Right forelimb (tissue), 1 donor: ENCODE data around the gene ARRDC5.
"Not testable (repeated sequence)": the region's sequence is repeated elsewhere in the genome, so short reads cannot be mapped to it uniquely, and the experiment has no call there.

Source experiments
- DNase-seq: peaks from one replicate; pipeline ENCODE4 v3.0.0-alpha.2; 2018

The ARRDC5 gene

DNA sequence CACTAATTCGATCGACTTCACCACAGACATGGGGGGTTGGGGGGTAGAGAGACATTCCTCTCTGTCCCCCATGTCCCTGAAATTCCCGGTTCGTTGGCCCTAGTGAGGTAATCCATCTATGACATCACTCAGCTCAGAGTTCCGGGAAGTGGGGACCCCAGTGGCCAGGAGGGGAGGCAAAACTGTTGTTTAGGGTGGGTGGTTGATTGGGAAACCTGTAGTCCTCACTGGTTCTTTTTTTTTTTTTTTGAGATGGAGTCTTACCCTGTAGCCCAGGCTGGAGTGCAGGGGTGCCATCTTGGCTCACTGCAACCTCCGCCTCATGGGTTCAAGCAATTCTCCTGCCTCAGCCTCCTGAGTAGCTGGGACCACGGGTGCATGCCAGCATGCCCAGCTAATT is at the start of gene ARRDC5:
ARRDC5 (minus strand) TSS at position 101 of the 400 bp plus-strand sequence; CDS start at position 30, 71 bp downstream.
- no peak for DNase-seq

DNA sequence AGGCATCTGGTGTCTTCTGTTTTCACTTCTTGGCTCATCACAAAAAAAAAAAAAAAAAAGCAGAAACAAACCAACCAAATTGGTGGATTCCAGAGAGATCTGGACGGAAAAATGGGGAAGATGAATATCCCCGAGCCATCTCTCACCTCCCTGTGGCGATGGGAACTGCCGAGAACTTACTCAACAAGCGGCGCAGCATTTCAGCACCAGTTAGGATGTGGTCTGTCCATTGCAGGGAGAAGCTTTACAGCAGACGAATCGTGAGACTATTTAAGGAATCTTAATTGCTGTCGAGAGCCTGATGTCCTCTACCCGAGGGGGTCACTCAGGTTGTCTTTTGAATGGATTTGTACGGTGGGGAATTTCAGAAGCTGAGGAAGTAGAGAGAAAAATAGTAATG is 49.0 kb upstream of the ARRDC5 start:
- no peak for DNase-seq

DNA sequence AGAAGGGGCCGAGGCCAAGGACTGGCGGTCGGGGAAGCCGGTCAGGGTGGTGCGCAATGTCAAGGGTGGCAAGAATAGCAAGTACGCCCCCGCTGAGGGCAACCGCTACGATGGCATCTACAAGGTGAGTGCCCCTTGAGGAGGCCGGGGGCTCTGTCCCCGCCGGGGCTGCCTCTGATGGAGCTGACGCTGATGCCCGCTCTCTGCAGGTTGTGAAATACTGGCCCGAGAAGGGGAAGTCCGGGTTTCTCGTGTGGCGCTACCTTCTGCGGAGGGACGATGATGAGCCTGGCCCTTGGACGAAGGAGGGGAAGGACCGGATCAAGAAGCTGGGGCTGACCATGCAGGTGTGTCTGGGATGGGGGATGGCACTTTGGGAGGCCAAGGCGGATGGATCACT is 48.0 kb upstream of the ARRDC5 start:
- not testable (repeated sequence) for DNase-seq

DNA sequence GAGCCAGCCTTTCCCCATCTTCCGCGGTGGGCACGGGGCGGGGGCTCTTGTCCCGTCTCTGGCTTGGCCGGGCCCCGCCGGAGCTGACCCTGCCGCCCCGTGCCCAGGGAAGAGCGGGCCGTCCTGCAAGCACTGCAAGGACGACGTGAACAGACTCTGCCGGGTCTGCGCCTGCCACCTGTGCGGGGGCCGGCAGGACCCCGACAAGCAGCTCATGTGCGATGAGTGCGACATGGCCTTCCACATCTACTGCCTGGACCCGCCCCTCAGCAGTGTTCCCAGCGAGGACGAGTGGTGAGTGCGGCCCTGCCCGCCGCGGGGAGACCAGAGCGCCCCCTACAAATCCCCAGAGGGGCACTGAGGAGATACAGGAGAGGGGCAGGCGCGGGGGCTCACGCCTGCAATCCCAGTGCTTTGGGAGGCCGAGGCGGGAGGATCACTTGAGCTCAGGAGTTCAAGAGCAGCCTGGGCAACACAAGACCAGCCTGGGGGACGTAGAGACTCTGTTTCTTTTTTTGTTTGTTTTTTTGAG is 39.0 kb upstream of the ARRDC5 start:
- not testable (repeated sequence) for DNase-seq

DNA sequence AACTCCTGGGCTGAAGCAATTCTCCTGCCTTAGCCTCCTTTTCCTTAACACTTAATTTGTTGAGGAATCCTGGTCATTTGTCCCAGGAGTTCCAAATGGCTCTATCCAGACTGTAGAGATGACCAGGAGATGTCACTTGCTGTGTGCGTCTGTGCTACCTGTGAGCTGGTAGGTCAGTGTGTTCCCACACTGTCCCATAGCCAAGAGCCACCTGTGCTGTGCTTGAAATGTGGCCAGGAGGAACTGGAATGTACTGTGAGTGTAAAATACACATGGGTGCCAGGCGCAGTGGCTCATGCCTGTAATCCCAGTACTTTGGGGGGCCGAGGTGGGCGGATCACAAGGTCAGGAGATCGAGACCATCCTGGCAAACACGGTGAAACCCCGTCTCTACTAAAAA is 36.8 kb upstream of the ARRDC5 start:
- no peak for DNase-seq

DNA sequence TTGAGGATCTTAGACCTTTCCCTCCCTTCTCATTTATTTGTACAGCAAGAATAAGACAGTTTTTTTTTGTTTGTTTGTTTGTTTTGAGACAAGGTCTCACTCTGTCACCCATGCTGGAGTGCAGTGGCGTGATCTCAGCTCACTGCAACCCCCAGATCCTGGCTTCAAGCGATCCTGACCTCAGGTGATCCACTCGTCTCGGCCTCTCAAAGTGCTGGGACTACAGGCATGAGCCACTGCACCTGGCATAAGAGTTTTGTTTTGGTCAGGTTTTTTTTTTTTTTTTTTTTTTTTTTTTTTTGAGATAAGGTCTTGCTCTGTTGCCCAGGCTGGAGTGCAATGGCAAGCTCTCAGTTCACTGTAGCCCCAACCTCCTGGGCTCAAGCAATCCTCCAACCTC is 35.8 kb upstream of the ARRDC5 start:
- not testable (repeated sequence) for DNase-seq

DNA sequence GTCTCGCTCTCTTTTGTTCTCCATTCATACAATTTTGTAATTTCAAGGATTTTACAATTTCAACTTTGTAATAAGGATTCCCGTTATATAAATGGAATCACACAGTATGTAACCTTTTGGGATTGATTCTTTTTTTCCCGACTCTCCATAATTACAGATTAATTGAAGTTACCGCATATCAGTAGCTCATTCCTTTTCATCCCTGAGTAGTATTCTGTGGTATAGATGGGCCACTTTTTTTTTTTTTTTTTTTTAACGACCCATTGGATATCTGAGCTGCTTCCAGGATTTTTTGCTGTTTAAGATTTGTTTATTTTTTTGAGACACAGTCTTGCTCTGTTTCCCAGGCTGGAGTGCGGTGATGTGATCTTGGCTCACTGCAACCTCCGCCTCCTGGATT is 34.4 kb upstream of the ARRDC5 start:
- no peak for DNase-seq

DNA sequence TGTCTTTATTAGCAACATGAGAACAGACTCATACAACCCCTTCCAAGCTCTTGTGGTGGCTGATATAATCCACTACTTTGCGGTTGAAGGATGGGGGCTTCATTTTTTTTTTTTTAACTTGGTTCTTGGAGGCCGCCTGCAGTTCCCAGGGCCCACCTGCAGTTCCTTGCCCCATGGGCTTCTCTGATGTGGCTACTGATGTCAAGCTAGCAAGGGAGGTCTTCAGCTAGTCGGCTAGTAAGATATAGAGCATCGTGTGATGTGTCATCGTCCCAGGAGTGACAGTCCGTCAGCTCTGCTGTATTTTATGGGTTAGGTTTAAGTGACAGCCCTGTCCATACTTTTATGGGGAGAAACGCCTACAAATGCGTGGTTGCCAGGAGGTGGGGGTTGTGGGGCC is 32.7 kb upstream of the ARRDC5 start:
- no peak for DNase-seq

DNA sequence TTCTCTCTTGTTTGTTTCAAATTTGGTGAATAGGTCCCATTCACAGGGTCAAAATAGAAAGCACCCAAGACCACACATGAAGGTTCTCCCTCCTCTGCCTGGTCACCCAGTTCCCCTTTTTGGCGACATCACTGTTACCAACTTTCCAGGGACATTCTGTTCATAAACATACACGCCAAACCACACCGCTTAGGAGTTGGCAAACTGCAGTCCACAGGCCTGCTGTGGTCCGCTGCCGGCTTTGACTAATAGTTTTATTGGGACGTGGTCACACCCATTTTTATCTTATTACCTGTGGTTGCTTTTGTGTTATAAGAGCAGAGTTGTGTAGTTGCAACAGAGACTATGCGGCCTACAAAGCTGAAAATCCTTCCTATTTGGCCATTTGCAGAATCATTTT is 30.8 kb upstream of the ARRDC5 start:
- DNase-seq, result no peak

DNA sequence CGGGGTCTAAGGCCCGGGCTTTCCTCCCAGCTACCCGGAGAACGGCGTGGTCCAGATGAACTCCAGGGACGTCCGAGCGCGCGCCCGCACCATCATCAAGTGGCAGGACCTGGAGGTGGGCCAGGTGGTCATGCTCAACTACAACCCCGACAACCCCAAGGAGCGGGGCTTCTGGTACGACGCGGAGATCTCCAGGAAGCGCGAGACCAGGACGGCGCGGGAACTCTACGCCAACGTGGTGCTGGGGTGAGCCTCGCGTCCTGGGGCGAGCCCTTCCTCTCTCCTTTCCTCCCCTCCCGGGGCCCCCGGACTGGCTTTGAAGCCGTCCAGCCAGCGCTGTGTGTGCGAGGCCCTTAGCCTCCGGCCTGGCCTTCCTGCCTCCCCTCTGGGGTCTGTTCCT is 30.0 kb upstream of the ARRDC5 start:
- DNase-seq, result no peak

DNA sequence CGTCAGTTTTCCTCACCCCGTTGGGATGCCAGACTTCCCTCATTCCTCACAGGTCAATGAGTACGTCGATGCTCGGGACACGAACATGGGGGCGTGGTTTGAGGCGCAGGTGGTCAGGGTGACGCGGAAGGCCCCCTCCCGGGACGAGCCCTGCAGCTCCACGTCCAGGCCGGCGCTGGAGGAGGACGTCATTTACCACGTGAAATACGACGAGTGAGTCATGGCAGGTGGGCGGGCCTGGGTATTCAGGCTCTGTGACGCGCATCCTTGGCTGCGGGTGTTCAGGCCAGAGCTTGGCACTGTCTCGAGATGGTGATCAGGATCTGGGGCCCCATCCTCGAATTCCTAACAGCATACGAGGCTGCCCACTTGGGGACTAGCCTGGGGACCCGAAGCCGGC is 28.0 kb upstream of the ARRDC5 start:
- no peak for DNase-seq

DNA sequence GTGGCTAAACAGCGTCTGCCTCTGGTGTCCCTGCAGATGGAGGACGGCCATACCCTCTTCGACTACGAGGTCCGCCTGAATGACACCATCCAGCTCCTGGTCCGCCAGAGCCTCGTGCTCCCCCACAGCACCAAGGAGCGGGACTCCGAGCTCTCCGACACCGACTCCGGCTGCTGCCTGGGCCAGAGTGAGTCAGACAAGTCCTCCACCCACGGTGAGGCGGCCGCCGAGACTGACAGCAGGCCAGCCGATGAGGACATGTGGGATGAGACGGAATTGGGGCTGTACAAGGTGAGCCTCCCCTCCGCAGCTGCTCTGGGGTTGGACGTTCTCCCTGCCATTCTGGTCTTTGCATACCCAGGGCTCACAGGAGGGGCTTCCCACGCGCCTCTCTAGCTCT is 26.5 kb upstream of the ARRDC5 start:
- no peak for DNase-seq

DNA sequence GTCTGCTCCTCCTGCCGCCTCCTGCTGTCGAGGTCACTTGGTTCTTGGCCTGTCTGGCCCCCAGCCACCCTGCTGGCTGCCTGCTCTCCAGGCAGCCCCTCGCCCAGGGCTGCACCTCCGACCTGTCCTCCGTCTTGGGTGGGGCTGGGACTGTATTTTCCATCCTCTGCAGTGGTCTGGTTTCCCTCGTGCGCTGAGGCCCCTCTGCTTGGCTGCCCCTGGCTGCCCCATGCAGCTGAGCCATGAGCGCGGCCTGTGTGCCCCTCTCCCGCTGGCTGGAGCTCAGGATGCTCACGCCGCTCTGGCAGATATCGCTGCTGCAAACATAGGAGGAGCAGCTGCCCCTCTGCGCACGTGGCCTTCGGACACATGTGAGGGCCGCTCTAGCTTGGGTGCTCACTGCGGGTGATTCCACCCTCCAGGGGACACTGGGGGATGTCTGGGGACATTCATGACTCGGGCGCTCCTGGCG is 20.6 kb upstream of the ARRDC5 start:
- no peak for DNase-seq

DNA sequence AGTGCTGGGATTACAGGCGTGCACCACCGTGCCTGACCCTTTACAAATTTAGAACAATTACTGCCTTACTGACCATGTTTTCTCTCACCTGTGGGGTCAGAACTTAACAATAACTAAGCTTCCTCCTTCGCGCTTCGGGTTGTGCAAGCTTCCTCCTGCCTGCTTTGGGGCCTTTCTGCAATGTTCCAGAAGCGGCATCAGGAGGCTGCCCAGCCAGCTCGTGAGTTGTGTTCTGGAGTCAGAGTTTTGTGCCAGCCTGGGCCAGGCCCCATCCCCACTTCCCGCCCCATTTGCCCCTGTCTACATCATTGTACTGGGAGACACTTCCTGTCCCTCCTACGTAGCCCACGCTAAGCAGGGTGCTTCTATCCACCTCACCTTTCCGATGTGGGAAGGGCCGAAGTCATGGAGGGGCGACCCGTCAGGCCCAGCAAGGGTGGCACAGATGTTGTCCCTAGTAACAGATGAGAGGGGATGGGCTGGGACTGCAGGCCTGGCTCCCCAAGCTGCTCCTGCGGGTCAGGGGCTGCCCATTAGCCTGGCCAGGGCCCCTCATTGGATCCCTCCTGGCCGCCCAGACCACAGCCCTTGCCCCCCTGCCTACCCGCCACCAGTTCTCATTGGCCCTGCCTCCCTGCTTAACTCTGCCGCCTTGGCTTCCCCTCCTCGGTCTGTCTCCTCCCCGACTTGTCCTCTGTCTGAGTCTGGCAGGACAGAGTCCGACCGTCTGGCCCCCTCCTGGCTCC is 20.0 kb upstream of the ARRDC5 start:
- no peak for DNase-seq

DNA sequence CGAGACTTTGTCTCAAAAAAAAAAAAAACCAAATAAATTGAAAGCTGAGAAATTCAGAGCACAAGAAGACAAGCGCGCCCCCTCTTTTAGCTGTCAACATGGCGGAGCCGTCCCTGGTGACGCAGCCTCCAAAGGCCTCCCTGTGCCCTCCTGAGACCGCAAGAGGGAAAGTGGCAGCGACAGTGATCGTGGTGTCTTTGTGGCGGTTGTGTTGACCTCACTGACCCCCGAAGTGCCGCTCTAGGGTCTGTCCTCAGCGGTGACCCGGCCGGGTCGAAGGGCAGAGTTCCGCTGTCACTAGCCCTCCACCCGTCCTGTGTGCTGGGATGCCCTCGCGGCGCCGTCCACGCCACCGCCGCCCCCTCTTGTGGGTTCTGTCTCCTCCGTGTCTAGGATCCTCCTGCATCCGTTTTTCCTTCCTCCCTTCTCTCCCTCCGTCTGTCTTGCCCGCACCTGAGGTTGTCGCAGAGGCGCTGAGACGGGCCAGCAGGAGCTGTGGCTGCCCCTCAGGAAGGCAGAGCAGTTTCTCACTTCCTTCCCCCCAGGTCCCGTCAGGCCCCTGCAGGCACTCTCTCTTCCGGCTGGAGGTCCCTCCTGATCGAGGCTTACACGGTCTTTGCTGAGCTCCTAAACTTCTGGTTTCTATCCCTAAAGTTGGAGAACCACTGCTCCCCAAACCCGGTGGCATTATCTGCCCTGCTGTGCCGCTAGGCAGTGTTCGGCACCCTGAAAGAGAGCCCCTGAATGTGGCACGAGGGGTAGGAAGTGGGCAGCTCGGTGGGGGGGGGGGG is 13.8 kb upstream of the ARRDC5 start:
- DNase-seq, result no peak

DNA sequence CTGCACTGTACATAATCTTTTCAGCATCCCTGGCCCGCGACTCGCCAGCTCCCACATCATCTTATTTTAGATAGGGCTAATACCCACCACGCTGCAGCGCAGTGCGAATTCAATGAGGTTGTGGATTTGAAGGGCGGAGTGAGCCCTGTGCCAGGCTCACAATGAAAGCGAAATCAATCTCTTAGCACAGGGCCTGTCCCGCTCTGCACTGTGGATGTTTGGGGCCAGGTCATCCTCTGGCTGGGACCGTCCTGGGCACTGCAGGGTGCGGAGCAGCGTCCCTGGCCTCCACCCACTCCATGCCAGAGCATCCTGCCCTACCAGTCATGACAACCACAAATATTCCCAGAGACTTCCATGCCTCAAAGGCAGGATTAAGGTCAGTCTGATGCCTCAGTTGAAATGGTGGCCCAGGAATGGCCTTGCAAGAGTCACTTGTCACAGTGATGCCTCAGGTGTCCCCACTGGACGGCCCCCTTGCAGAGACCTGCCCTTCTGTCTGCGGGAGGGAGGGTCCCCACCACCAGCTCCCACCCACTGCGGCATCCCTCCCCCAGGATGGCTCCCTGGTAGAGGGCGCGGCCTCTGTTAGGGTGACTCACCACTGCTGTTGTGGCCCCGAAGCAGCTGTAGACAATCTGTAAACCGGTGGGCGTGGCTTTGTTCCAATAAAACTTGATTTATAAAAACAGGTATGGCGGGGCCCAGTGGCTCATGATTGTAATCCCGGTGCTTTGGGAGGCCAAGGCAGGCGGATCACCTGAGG is 12.2 kb upstream of the ARRDC5 start:
- DNase-seq, result no peak

DNA sequence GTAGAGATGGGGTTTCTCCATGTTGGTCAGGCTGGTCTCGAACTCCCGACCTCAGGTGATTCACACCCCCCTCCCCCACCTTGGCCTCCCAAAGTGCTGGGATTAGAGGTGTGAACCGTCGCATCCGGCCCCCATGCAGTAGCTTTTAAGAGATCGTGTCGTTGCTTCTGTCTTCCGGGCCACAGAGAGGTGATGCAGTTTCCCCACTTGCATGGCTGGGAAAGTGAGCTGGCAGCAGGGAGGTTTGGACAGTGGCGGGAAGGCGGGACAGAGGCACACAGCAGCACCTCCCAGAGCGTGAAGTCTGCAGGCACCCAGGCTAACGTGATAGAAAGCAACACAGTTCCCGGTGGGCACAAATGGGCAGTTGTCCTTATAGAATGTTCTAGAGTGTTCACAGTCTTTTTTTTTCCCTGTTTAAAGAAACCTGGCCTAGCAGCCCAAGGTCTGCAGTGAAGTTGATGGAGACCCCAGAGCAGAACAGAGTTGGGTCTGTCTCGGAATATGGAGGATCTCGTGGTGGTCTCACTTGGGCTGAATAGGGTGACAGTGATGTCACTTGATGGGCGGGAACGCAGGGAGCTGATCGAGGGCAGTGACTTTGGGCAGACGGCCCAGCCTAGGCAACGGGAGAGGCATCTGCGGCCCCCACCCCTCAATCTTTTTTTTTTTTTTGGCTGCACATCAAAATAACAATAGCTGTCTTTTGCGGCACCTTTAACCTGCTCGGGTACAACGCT is 11.5 kb upstream of the ARRDC5 start:
- DNase-seq, result no peak

DNA sequence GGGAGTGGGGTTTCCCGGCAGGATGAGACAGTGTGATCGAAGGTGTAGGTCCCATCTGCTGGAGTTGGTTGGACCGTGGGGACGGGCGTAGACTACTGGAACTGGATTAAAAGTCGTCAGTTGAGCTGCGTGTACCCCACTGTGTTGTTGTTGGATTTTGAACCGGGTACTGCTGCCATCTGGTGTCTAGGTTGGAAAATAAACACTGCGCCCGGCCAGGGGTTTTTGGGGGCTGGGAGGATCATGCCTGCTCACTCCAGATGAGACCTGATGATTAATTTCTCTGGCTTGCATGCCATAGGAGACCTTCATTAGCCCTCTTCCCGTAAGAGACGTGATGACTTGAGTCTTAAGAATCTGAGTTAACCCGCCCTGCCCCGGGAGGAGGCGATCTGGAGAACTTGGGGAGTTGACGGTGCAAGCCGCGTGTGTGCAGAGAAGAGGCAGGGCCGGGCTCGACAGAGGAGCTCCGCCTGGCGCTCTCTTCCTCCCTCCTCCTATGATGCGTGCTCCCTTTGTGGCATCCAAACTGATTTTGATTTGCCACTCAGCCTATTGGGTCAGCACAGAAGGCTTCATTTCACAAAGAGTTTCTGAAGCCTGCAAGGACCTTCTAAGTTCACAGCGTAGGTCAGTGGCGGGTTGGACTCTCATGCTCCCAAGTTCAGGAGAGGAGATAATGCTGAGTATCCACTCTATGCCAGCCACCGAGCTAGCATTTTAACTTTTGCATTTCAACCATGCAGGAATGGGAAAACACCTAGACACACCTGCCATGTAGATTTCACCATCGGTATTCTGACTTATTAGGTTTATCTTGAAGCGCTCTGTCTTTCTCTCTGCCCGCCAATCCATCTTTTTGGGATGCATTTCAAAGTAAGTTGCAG is 9.3 kb upstream of the ARRDC5 start:
- peak; percentile 81 for DNase-seq

DNA sequence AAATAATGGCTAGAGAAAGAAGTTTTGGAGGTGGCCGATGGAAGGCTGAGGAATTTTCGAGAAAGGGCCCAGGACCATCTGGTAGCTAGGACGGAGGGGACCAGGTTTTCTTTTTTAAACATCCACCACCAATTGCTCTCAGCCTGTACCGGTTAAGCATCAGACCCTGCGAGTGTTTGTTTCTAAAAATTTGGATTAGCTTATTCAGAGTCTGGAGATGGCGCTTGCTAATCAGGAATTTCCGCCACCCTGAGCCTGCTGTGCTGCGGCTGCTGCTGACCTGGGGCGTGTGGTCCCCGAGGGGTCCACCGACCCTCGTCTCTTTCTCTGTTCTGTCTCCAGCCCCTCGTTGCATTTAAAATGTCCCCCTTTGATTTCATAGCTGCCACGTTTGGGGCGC is 8.6 kb upstream of the ARRDC5 start:
- DNase-seq, result no peak

DNA sequence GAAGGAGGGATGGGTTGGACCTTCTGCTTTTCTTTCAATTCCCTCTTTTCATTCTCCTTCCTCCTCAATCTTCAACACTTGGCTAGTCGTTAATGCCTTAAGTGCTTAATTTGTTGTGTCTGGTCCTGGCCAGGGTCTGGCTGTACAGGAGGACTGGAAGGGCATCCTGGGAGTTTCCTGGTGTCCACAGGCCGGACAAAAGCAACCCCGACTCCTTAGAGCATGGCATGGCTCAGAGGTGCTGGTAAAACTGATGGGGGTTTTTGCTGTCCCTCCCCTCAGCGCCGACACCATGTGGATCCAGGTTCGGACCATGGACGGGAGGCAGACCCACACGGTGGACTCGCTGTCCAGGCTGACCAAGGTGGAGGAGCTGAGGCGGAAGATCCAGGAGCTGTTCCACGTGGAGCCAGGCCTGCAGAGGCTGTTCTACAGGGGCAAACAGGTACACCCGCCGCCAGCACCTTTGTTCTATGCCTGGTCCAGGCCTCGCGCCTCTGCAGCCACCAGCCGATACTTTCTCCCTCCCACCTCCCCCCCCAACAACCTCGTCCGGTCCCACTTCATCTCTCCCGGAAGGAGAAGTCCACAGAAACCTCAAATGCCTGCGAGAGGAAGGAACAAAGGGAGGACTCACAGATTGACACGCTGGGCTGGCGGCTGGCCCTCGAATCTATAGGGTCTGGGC is 8.0 kb upstream of the ARRDC5 start:
- DNase-seq, result no peak
